GM21737 (cell line): Measurements from ENCODE around the gene NAALADL2.
"Not testable (repeated sequence)": the region's sequence is repeated elsewhere in the genome, so short reads cannot be mapped to it uniquely, and the experiment has no call there.

Source experiments
- ATAC-seq: cut with Tn5 transposase; IDR thresholded peaks from one replicate; pipeline ENCODE4 v1.9.1; 2021; ENCODE audit warnings: mild to moderate bottlenecking, moderate library complexity; ENCODE audit not compliant: unreplicated experiment

Gene NAALADL2

DNA sequence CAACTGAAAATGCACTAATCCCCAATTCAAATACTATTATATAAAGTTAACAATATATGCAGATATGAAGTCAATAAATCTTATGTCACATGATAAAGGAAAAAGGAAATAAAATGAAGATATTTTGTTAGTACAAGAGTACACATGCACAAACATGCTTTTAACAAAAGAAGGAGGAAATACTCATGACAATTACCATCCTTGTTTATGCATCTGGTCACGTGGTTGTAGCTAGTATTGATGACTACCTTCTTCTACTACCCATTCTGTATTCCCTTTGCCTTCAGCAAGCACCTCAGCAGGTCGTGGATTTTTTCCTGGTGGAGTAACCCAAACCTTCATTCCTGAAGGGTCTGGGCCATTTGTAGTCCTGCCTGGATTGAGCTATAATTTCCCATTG, 669.6 kb downstream of the NAALADL2 start:
- not testable (repeated sequence) for ATAC-seq

DNA sequence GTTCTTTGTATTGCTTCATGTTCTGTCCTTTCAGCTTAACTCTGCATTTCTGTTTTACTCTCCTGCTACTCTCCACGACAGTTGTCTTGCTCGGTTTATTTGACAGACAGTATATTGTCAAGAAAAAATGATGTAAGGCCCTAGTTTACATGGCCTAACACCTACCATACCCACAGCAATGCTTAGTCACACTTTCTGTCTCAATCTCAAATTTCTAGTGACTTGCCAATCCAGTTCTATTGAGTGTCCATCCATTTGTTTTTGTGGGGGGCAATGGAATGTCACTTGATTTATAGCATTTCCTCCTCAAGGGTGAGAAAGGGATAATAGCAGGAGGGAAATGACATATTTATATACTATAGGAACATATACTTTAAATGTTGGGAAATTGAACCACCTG, 676.2 kb downstream of the NAALADL2 start:
- no peak for ATAC-seq

DNA sequence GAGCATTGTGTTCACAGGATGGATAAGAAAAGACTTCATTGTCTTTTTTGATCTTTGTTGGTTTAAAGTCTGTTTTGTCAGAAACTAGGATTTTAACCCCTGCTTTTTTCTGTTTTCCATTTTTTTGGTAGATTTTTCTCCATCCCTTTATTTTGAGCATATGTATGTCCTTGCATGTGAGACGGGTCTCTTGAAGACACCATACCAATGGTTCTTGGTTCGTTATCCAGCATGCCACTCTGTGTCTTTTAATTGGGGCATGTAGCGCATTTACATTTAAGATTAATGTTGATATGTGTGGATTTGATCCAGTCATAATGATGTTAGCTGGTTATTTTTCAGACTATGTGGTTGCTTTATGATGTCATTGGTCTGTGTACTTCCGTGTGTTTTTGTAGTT, 687.0 kb downstream of the NAALADL2 start:
- ATAC-seq: no peak

DNA sequence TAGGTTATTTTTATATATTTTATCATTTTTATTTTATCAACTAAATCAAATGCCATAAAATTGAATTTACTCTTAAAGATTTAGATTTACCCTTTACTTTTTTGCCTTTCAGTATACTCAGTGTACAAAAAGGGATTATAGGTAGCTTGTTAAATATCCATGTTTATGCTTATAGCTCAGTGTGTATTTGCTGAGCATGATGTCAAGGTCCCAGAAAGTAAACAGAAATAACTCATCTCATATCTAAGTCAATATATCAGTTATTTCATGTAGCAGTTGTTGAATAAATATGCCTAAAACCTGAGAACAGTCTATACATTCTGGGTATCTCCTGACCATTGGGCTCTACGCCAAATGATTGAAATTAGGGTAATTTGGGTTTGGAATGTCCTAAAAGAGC, 693.8 kb downstream of the NAALADL2 start:
- ATAC-seq: no peak

DNA sequence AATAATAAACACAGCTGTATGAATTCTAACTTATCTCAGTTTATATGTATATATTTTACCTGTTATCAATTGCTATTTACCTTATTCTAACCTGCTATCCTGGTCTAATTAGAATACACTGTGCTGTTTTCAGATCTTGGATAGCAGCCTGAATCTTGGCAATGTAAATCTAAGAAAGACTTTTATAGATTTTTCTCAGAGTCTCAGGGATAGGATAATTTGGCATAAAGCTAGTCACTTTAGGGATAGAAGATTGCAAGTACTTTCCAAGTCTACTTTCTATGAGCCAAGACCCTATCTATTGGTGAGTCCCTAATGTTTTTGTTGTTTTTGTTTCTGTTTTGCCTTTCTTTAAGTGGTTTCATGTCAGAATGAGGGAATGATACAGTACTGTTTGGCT, 695.7 kb downstream of the NAALADL2 start:
- no peak for ATAC-seq

DNA sequence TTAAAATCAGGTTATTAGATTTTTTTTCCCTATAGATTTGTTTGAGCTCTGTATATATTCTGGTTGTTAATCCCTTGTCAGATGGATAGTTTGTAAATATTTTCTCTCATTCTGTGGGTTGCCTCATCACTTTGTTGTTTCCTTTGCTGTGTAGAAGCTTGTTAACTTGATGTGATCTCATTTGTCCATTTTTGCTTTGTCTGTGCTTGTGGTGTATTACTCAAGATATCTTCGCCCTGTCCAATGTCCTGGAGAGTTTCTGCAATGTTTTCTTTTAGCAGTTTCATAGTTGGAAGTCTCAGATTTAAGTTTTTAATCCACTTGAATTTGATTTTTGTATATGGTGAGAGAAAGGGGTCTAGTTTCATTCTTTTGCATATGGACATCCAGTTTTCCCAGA, 699.1 kb downstream of the NAALADL2 start:
- ATAC-seq: no peak

DNA sequence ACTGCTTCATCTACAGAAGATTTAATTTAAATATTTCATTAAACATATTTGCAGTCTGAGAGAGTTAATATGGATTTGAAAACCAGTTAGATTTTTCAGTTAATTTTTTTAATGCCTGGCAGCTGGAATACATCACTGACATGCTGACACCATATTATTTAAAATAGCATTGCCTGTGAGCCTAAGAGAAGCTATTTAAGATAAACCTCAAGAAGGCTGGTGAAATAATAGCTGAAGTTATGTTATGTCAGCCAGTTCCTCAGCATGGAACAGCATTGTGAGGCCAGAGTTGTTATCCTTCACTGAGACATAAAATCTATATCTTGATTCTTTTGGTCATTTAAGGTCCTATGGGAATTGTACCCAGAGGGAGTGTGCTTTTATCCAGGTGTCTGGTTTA, 705.2 kb downstream of the NAALADL2 start:
- ATAC-seq: no peak

DNA sequence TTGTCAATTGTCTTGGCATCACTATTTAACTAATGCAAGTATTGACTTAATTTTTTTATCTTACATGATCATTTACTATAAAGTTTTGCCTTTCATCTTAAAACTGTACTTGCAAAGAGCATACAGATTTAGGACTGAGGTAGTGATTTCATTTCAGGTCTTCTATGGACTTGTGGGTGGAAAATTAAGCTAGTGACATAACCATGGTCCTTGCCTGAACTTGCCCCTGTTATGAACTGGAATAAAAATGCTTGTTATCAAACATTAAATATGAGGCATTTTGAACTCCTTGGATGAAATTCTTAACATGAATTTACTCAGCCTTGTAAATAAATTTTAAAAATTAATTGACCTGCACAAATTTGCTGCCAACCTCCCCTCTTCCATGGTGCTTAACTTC, 712.0 kb downstream of the NAALADL2 start:
- no peak for ATAC-seq

DNA sequence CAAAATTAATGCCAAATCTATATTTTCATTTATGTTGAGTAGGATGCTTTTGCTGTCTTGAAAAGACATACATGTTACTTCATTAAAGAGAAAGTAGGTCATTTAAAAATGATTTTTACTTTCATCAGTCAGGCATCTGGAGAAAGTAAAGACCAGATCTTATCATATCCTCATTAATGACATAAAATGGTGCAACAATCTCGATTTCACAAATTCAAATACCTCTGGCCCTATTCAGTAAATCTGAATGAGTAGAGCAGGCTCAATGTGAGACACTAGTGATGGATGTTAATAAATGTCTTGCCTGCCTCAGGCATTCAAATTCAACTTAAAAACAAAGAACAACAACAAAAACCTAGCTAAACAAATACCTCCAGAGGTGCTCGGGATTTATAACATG, 714.1 kb downstream of the NAALADL2 start:
- no peak for ATAC-seq

DNA sequence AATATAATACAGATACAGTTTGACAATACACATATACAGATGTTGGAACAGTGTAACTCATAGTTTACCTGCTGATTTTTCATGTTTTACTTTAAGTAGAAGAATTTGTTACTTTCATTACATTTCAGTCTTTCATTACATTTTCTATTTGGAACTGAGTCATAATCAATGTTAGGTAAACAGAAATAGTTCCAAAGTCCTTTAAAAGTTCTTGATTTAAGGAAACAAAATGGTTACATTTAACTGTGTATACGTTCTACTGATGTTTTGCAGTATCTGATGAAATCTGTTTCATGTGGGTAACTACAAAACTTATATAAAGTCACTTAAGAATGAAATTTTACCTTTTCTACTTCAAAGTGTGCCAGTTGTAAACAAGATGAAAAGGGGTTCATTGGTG, 721.2 kb downstream of the NAALADL2 start:
- no peak for ATAC-seq

DNA sequence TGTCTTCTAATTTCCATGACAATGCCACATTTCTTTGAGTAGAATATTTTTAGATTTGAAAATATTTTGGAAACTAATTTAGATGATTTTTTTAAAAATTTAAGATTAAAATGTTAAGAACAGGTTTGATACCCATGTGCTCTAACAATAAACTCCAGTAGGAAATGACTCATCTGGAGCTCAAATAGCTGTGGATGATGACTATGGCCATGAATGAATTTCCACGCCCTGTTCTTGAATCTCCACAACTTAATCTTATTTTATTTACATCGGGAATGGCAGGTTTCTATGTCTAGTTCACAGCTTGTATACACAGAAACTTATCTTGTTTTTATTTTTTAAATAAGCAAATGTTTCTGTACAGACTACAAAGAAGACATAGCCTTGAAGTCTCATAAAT, 726.8 kb downstream of the NAALADL2 start:
- no peak for ATAC-seq

DNA sequence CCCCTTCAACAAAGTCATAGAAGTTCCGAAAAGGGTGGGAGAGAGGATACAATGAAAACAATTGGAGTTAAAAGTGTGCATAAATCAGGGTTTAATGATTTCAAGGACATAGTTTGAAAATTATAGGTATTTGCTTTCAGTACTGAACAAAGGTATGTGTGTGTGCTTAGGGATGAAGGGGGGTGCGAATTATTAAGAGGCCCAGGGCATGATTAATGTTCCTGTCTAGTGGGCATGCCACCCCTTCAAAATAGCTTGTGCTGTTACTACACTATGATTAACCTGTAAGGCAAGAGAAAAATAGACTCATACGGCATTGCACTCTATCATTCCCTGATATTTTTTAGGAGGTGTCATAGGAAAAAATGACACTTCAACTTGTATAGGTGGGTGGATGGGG, 731.6 kb downstream of the NAALADL2 start:
- ATAC-seq: no peak

DNA sequence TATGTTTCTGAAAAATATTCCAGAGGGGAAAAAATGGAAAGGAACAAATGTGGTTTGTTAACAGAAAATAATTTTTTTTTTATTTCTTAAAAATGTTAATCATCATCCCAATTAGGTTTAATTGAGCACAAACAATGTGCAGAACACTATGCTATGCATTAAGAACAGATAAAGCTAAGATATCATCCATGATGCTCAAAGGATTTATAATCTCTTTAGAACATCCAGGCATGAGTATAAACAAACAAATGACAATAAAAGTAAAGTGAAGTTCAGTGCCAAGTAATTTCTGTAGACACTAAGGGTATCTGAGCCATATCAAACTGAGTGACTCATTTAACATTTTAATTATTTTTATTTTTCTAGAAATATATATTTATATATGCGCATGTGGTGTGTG, 732.2 kb downstream of the NAALADL2 start:
- no peak for ATAC-seq

DNA sequence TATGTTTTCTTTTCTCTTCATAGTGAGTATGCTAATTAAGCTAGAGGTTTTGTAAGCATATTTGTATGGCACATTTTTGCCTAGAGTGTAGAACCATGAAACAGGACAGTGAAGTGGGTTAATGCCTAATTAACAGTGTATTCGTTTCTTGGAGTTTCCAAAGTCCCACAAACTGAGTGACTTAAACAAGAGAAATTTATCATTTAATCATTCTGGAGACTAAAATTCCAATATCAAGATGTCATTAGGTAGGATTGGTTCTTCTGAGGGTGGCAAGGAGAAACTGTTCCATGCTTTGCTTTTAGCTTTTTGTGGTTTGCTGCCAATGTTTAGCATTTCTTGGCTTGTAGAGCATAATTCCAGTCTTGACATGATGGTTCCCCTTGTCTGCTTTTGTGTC, 734.2 kb downstream of the NAALADL2 start:
- ATAC-seq: no peak

DNA sequence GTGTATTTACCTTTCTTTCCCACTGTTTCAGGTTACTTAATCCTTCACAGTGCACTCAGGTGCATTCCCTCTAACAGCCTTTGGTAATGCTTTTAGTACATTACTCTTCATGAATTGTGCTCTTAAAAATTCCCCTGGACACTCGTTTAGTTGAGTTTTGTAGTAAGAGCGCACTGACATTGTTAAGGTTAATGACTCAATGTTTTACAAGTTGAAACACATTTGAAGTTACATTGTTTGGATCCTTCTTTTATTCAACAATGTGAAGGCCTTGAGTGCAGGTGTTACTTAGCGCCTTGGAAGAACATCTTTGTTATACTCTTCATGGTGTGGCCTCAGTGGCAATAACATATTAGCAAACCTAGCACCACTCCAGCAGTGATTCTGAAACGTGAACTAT, 739.6 kb downstream of the NAALADL2 start:
- ATAC-seq: no peak

DNA sequence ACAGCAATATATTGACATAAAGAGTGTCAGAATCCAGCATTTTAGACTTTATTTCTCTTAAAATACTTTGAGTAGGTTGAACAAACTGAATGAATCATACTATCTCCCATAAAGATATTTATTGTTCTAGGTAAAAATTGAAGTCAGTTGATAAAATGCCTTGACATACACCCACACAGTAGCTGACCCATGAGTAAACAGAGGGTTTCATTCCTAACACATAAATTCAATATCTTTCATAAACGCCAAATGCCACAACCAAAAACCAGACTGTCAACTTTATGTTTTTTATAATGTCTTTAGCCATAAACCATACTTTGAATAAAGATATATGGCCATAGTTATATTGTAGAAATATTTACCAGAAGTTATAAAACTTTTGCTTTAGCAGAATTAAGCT, 742.4 kb downstream of the NAALADL2 start:
- ATAC-seq: no peak

DNA sequence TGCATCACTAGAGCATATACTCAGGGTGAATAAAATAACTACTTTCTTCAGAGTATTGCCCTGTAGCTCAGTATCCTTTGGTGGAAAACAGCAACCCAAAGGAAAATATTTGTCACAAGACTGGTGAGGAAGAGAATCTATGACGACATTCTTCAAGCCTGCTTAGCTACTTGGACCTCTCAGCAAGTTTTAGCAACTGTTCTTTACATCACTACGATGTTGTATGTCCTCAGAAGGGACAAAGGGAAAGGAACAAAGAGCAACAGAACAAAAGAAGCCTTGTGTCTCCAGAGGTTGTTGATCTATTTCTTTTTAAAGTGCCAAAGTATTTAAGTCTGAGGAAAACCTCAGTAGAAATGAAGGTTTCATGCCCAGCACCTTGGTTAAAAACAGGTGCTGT, 746.7 kb downstream of the NAALADL2 start:
- ATAC-seq: no peak

DNA sequence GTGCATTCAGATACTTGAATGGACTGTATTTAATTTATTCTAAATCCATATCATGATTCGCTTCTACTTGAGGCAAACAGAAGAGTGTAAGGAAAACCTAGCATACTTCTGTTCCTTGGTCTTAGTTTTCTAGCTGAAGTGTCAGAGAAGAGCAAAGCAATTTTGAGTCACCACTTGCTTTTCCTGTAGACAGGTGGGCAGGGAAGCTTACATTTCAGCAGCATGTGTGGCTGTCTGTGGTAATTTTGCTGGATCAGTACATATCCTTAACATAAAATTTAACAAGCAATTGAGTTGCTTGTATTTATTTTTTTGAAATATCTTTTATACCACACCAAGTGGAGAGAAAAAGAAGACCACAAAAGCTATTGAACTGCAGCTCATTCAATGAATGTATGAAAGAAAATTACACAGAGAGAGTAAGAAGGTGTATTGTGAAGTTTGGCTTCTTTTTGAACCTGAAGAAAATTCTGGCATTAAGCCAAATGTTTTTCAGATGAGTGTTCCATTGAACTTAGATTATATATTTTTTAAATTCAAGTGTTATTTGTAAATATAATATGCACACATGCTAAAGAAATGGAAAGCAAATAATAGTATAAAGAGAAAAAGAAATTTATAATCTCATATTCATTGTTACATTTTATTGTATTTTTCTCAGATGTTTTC, 747.6 kb downstream of the NAALADL2 start:
- no peak for ATAC-seq

DNA sequence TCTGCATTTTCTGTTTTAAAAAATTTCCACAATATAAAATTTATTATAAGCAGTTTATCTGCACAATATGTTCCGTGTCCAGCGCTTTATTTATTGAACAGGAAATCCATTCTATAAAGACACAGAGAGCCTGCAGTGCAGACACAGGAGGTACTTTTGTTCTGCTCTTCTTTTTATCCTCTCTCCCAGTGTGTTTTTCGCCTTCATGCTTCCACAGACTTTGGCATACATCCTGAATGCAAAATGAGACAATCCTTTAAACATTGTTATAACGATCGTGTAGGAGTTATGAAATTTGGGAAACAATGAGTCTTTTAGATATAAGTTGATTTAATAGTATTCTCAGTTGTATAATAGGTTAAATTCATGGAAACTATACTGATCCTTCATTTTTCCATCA, 749.2 kb downstream of the NAALADL2 start:
- no peak for ATAC-seq

DNA sequence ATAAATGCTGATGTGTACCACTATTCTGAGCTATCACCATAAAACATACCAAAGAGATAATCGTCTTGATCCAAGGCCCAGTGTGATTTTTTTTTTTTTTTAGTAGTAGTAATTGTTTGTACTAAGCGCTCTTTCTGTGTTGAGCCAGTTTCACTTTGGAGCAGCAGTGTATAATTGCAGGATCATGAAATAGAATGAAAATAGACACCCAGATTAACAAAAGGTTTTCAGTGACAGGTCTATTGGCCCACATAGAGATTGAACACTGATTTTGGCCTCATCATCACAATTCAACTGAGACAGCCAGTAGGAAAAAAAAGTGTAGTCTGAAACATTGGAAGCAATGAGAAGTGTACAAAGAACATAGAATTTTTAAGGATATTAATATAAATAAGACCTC, 749.8 kb downstream of the NAALADL2 start:
- no peak for ATAC-seq

DNA sequence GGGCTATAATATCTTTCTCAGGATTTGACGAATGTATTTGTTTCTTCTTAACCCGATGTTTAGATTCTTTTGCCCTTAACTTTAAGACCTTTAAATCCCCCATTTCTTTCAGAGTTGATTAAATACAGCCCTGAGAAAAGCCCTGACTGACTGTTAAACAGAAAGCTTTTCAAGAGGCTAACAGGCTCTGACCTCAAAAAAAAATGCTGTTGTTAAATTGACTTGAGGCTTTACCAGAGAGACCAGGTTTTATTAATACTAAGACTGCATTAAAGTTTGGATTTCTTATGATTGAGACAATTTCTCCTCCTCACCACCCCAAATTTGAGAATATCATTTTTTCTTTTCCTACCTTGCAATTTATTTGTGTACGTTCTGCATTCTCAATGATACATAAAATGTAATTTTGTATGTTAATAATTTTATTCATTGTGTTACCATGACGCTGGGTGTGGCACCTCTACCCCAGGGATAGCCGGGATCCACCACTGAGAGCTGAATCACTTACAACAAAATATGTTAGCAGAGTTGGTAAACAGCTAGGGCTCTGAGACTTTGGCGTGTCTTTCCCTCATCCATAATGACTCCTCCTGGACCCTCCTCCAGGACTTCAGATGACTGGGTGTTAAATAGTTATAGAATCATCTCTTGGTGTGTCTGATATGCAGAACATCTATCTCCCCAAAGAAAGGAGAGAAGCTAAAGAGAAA, 753.5 kb downstream of the NAALADL2 start:
- ATAC-seq: no peak

DNA sequence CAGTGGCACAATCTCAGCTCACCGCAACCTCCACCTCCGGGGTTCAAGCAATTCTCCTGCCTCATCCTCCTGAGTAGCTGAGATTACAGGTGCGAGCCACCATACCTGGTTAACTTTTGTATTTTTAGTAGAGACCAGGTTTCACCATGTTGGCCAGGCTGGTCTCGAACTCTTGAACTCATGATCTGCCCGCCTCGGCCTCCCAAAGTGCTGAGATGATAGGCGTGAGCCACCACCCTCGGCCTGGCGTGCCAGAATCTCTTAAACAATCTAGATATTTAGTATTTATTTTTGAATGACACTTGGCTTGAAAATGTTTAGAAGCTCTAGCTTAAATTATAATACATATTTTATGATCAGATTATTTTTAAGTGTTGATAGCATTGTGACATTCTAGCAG, 755.0 kb downstream of the NAALADL2 start:
- ATAC-seq: not testable (repeated sequence)

DNA sequence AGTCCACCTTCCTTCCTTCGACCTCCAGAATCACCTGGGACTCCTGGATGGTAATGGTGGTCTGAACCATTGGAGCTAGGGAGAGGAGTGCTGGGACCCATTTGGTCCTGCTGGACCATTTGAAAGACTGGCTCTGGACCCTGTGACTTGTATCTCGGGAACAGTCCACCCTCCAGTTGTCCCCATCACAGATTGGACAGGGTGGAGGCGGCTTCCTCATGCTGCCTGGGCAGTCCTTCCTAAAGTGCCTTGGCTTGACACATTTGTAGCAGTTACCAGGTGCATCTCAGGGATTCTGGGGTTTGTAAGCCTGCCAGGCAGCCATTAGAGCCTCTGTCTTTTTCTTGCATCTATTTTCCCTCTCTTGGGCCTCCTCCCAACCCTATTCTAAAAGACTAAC, 758.1 kb downstream of the NAALADL2 start:
- no peak for ATAC-seq
